Fibroblast of skin of left quadriceps (primary cell): Measurements from ENCODE around the gene TANC1.
"Not testable (repeated sequence)": the region's sequence is repeated elsewhere in the genome, so short reads cannot be mapped to it uniquely, and the experiment has no call there.

Source experiments
- DNase-seq, 2 experiments: peaks; one replicate each; pipeline ENCODE4 v3.0.0-alpha.2; 2013; ENCODE audit warnings: low read depth in 2 of 2

The TANC1 gene

GRCh38 chr2:159029936-159030335, 61.5 kb downstream of the TANC1 start:
- DNase-seq: no peak

- no peak for DNase-seq
Observed at GRCh38 chr2:159030674-159031380, 62.4 kb downstream of the TANC1 start.

DNA sequence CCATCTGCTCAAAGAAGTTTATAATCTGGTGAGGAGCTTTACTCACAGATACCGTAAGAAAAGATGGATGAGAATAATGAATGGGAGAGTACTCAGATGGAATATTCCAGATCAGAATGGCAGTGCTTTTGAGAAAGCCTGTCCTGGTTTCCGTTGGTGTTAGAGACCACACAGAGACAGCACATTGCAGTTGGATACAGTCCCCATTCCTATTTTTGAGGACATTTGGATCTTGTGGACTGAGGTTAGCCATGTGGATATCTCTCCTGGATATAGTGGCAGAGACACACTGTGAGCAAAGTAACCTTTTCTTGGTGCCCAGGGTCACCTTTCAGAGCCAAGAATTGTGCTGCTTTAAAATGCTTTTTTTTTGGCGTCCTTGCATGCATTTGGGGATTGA, 63.7 kb downstream of the TANC1 start:
- DNase-seq: no peak

GRCh38 chr2:159032580-159032979, 64.1 kb downstream of the TANC1 start:
- DNase-seq: no peak

DNA sequence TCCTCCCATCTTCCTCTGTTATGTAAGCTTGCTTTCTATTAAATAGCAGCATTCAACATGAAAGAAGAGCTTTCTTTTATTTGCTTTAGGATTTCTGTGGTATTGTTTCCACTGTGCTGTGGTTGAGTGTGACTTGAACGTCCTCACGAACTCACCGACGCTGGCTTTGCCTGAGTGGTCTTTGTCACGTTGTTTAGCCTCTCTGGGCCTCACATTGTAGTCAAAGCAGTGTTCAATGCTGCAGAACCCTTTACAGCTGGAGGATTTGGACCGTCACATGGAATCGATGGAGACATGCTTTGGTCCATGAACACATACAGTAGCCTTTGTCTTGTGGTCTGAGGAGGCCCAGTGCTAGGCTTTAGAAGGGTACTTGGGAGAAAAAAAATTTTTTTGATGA, 66.3 kb downstream of the TANC1 start:
- no peak for DNase-seq

DNA sequence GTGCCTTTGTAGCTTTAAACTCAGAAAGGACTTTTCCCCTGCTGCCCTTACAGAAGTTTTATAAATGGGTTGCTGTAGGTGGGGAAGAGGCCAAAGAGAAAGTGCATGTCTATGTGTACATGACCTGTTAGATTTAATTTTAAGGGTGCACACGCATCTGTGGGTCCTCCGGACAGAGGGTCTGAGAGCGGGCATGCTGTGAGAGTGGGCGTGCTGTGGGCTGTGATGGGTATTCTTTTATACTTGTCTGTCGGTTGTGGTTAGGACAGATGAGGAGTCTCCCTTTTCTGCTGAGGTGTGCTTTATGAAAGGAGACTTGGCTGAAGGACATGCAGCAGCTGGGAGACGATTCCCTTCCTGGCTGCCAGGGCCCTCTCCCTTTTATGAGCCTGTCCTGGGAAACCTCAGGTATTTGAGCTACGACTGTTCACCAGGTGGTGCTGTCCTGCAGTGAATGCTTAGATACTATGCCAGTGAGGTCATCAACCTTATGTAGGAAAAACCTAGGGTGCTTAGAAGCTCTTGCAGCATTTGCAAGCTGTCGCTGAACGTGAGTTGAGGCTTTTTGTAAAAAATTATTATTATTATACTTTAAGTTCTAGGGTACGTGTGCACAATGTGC, 67.5 kb downstream of the TANC1 start:
- no peak for DNase-seq

GRCh38 chr2:159036461-159036860, 68.0 kb downstream of the TANC1 start:
- DNase-seq: not testable (repeated sequence)

- DNase-seq: not testable (repeated sequence)
Observed at GRCh38 chr2:159041328-159041727, 72.9 kb downstream of the TANC1 start.

- DNase-seq: no peak
Observed at GRCh38 chr2:159042115-159042850, 73.8 kb downstream of the TANC1 start.

DNA sequence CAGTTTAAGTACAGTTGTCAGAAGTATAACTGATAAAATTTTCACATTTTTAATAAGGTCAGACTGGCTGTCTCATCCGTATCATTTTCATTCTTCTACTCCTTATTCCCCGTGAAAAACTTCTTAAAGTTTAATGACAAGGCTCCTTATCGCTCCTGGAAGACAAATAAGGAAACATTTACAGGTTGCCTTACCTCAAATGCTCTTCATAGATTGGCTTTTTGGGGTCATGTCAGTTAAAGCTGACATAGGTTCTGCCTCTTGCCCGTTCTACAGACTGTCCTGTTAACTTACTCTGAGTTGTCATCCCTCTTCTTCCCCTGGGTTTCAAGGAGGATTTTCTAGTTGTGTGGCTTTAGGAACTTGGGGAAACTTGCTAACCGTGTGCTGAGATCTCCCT, 75.3 kb downstream of the TANC1 start:
- no peak for DNase-seq

- DNase-seq: no peak
Observed at GRCh38 chr2:159044804-159045286, 76.4 kb downstream of the TANC1 start.

- DNase-seq: no peak
Observed at GRCh38 chr2:159045545-159046454, 77.4 kb downstream of the TANC1 start.

GRCh38 chr2:159046966-159047365, 78.5 kb downstream of the TANC1 start:
- DNase-seq: peak in 1 of 2 experiments; percentile 29

- no peak for DNase-seq
Observed at GRCh38 chr2:159050426-159050825, 82.0 kb downstream of the TANC1 start.

GRCh38 chr2:159051133-159051532, 82.7 kb downstream of the TANC1 start:
- DNase-seq: no peak

DNA sequence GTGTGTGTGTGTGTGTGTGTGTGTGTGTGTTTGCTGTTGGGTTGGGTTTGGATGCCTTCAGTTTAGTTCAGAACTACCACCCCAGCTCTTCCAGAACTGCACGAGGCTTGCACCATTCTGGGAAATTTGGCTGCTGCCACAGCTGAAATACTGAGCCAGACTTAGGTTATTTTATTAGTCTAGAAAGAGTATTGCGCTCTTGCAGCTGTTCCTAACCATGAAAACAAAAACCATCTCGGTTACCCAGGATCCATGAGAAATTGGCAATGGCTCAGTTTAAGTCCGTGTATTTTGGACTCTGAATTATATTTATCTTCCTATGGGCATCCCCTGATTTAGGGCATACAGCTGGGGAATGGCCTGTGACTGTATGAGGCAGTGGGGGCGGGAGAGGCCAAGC, 83.2 kb downstream of the TANC1 start:
- DNase-seq: no peak

- DNase-seq: no peak
Observed at GRCh38 chr2:159052157-159052601, 83.7 kb downstream of the TANC1 start.

GRCh38 chr2:159053161-159054031, 85.0 kb downstream of the TANC1 start:
- DNase-seq: peak; percentile 82 to 87

GRCh38 chr2:159054032-159054334, 85.5 kb downstream of the TANC1 start:
- no peak for DNase-seq

DNA sequence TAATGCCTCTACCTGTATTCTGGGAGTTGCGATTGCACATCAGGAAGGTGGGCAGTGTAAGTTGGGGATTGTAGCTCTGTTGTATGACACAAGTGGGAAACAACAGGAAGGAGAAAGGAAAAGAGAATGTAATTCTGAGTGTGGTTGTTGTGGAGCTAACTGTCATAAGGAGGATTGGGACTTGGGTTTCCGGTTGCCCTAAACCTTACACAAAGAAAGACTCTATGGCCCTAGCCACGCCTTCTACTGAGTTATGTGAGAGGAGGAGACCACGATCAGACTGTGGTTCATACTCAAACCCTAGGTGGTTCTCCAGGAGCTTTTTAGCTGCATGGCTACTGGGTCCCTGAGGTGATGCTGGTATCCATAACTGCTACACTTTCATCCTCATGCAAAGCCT, 86.5 kb downstream of the TANC1 start:
- DNase-seq: no peak

- no peak for DNase-seq
Observed at GRCh38 chr2:159060518-159060917, 92.1 kb downstream of the TANC1 start.
